ENCODE results near the gene POU3F1. TPM values are rescaled to one million over a fixed set of nuclear protein-coding genes. Genes with fewer than 3 reads are reported as not detected.

The POU3F1 gene
- total RNA-seq, 3 donors from 2014 or later = 0.29 TPM; not detected in 2

DNA sequence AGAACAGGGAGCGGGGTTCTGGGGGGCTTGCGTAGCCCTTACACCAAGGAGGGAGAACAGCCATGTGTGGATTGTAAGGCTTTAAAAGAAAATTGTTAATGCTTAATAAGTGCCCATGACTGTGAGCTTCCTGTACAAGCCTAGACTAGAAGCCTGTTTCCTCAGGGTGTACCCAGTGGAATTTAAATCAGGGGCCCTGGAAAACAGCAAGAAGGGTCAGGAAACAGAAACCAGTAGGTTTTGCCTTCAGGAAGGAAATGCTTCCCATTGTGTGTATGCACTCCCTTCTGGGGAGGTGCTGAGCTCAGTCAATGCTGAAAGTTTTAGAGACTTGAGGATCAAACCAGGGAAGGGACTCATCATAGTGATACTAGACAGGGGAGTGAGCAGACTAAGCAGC, 21.4 kb downstream of the POU3F1 start:
- TF ChIP-seq, protein P1, sequence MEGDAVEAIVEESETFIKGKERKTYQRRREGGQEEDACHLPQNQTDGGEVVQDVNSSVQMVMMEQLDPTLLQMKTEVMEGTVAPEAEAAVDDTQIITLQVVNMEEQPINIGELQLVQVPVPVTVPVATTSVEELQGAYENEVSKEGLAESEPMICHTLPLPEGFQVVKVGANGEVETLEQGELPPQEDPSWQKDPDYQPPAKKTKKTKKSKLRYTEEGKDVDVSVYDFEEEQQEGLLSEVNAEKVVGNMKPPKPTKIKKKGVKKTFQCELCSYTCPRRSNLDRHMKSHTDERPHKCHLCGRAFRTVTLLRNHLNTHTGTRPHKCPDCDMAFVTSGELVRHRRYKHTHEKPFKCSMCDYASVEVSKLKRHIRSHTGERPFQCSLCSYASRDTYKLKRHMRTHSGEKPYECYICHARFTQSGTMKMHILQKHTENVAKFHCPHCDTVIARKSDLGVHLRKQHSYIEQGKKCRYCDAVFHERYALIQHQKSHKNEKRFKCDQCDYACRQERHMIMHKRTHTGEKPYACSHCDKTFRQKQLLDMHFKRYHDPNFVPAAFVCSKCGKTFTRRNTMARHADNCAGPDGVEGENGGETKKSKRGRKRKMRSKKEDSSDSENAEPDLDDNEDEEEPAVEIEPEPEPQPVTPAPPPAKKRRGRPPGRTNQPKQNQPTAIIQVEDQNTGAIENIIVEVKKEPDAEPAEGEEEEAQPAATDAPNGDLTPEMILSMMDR (IDR thresholded peaks at IDR 0.05) = no peak
- TF ChIP-seq POLR2A (IDR thresholded peaks at IDR 0.05) (no peak), POLR2AphosphoS5 (IDR thresholded peaks at IDR 0.05) (no peak)
- no peaks in the 10 kb centered on the region for H3K27me3 ChIP-seq
- H3K4me3 ChIP-seq = no peak overlapping the region
- no peak overlapping the region for H3K27ac ChIP-seq
- H3K9me3 ChIP-seq = no peaks in the 10 kb centered on the region
- no peak for DNase-seq (ENCODE audit: low spot score in 2 of 2)
- intact Hi-C loops (cut with DNase I; ENCODE audit: low total_unique reads) = no loop called here
- H3K4me1 ChIP-seq = peaks cover 3 to 9% of the 10 kb centered on the region in 2 donors
- H3K36me3 ChIP-seq = peaks cover 14% of the 10 kb centered on the region

DNA sequence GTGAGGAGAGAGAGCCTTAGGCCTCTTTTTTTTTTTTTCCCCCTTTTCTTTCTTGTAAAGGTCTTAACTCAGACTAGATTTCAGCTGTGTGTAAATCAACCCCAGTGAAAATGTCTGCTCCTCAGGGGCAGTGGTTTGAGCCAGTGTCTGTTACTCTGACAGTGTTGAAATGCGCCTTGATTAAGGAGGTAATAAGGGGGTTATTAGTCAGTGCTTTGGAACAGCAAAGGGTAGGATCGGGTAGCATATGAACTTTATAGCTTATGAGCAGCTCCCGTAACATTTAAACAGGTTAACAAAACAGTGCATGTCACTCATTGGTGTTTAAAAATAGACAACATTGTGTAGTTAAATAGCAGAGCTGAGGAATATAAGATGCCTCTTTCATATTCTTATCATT, 23.8 kb downstream of the POU3F1 start:
- no peaks in the 10 kb centered on the region for H3K27me3 ChIP-seq
- no peaks in the 10 kb centered on the region for H3K9me3 ChIP-seq
- intact Hi-C loops (cut with DNase I; ENCODE audit: low total_unique reads) = no loop called here
- no peak overlapping the region for H3K4me3 ChIP-seq
- peaks cover 14% of the 10 kb centered on the region for H3K36me3 ChIP-seq
- H3K4me1 ChIP-seq = no peaks in the 10 kb centered on the region
- H3K27ac ChIP-seq = no peak overlapping the region
- TF ChIP-seq POLR2AphosphoS5 (IDR thresholded peaks at IDR 0.05) (no peak), POLR2A (IDR thresholded peaks at IDR 0.05) (no peak)
- TF ChIP-seq, protein P1 (IDR thresholded peaks at IDR 0.05) = no peak
- DNase-seq (ENCODE audit: low spot score in 2 of 2) = no peak

DNA sequence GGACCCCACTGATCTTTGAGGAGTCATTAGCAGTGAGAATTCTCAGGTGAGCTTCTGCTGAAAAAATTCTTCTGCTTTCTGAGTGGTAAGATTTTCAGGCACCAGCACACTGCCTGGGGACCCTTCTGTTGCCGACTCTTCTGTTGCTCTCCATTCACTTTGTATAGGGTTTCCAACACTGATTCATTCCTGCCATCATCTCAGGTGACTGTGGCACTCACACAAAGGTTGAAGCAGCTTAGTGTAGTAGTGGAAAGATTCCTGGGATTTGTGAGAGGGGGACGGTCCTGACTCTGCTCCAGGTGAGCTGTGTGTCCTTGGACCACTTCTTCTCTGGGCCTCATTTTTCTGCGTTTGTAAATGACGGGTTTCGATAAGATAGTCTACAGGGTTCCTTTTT, 24.6 kb downstream of the POU3F1 start:
- no peak overlapping the region for H3K27ac ChIP-seq
- no peaks in the 10 kb centered on the region for H3K9me3 ChIP-seq
- H3K4me1 ChIP-seq = no peaks in the 10 kb centered on the region
- TF ChIP-seq POLR2AphosphoS5 (IDR thresholded peaks at IDR 0.05) (no peak), POLR2A (IDR thresholded peaks at IDR 0.05) (no peak)
- TF ChIP-seq, protein P1 (IDR thresholded peaks at IDR 0.05) = no peak
- no peak for DNase-seq (ENCODE audit: low spot score in 2 of 2)
- H3K4me3 ChIP-seq = no peak overlapping the region
- no peaks in the 10 kb centered on the region for H3K27me3 ChIP-seq
- peaks cover 14% of the 10 kb centered on the region for H3K36me3 ChIP-seq
- intact Hi-C loops (cut with DNase I; ENCODE audit: low total_unique reads) = no loop called here

DNA sequence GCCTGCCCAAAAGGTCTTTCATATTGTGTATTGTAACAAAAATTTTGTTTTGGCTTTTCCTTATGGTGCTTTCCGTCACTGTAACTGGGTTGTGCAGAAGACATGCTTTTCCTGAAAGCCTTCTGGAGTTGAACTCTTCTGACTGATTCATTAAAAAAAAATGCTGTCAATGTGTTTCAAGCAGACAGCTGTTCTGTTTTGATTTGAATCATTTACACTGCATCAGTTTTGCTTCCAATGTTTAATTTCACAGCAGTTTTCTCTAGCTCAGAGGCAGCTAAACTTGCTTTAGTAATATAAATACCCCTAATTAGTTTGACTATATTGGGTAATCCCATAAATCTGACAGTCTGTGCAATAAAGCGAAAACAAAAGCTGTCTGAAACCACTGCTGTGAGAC, 26.2 kb downstream of the POU3F1 start:
- no peak for TF ChIP-seq POLR2A (IDR thresholded peaks at IDR 0.05)
- Histone ChIP-seq H3K4me1 (no peaks in the 10 kb centered on the region), H3K9me3 (no peaks in the 10 kb centered on the region), H3K36me3 (peaks cover 14% of the 10 kb centered on the region), H3K4me3 (no peak overlapping the region), H3K27me3 (no peaks in the 10 kb centered on the region), H3K27ac (no peak overlapping the region)
- DNase-seq (ENCODE audit: low spot score in 2 of 2) = no peak
- intact Hi-C loops (cut with DNase I; ENCODE audit: low total_unique reads) = no loop called here

DNA sequence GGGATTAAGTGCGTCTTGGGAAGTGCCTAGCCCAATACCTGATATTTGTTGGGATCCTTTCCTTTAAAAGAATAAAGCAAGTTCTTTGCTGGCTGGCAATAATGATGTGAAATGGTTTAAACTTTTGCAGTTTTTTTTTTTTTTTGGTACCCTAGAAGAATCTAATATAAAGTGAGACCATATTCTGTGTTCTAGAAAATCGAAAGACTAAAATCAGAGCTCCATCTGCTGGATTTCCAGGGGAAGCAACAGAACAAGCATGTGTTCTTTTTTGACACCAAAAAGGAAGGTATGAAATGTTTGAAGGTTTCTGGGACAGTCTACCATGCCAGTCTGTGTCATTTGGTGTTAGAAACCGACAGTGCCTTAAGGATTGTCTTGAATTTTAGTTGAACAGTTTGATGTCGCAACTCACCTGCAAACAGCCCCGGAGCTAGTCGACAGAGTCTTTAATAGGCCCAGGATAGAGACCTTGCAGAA, 27.7 kb downstream of the POU3F1 start:
- TF ChIP-seq POLR2A (IDR thresholded peaks at IDR 0.05) = no peak
- TF ChIP-seq, protein P1 (IDR thresholded peaks at IDR 0.05) = peak in 1 of 3 donors; percentile 33
- no peak overlapping the region for H3K4me3 ChIP-seq
- H3K9me3 ChIP-seq = no peaks in the 10 kb centered on the region
- no peaks in the 10 kb centered on the region for H3K27me3 ChIP-seq
- intact Hi-C loops (cut with DNase I; ENCODE audit: low total_unique reads) = no loop called here
- DNase-seq (ENCODE audit: low spot score in 2 of 2) = no peak
- H3K36me3 ChIP-seq = peaks cover 8% of the 10 kb centered on the region
- peaks cover 0 to 5% of the 10 kb centered on the region in 2 donors for H3K4me1 ChIP-seq
- H3K27ac ChIP-seq = no peak overlapping the region
